ENCODE results near the gene PTHLH. TPM values are rescaled to one million over a fixed set of nuclear protein-coding genes. Genes with fewer than 3 reads are reported as not detected.

Gene PTHLH
- total RNA-seq, 1 experiment from 2014 or later = not detected

DNA sequence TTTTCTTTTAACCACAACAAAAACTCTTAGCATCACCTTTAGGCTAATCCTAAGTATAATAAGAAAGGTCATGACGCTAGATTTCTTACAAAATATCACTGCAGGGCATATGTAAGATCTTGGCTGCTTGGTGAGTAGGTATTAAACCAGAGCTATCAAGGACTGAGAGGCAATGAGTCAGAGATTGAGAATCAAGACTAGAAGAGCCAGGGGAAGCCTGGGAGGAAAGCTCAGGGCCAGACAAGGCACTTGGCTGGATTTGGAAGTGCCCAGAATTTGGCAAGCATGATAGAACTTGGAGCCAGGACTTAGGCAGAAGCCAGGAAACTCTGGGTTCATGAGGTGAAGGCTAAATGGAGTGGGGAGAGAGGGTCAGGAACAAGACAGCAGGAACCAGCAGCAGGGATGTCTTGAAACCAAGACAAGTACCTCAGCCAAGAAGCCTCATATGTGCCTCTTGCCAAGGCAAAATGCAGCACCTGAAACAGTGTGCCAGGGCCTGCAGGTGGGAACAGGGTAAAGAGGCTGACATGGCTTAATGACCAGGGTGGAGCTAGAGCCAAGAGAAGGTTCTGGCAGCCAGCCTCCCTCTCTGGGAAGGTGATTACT is 49.9 kb downstream of the PTHLH start:
- POLR2A ChIA-PET = no interaction called here
- Mint-ChIP-seq H3K36me3 (no peaks in the 10 kb centered on the region), H3K4me1 (peaks cover 16% of the 10 kb centered on the region), H3K27me3 (ENCODE audit: low read depth) (no peaks in the 10 kb centered on the region), H3K4me3 (no peak overlapping the region), H3K9me3 (no peaks in the 10 kb centered on the region), H3K27ac (no peak overlapping the region; the same call in 1 of the 2 replicates)
- DNase-seq (ENCODE audit: low spot score) (no peak), ATAC-seq (no peak)
- CTCF ChIA-PET = no interaction called here
- TF ChIP-seq, protein P1, sequence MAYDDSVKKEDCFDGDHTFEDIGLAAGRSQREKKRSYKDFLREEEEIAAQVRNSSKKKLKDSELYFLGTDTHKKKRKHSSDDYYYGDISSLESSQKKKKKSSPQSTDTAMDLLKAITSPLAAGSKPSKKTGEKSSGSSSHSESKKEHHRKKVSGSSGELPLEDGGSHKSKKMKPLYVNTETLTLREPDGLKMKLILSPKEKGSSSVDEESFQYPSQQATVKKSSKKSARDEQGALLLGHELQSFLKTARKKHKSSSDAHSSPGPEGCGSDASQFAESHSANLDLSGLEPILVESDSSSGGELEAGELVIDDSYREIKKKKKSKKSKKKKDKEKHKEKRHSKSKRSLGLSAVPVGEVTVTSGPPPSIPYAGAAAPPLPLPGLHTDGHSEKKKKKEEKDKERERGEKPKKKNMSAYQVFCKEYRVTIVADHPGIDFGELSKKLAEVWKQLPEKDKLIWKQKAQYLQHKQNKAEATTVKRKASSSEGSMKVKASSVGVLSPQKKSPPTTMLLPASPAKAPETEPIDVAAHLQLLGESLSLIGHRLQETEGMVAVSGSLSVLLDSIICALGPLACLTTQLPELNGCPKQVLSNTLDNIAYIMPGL (CRISPR knock-in tag; IDR thresholded peaks at IDR 0.05) = no peak
- TF ChIP-seq, protein P2, sequence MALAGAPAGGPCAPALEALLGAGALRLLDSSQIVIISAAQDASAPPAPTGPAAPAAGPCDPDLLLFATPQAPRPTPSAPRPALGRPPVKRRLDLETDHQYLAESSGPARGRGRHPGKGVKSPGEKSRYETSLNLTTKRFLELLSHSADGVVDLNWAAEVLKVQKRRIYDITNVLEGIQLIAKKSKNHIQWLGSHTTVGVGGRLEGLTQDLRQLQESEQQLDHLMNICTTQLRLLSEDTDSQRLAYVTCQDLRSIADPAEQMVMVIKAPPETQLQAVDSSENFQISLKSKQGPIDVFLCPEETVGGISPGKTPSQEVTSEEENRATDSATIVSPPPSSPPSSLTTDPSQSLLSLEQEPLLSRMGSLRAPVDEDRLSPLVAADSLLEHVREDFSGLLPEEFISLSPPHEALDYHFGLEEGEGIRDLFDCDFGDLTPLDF (CRISPR knock-in tag; IDR thresholded peaks at IDR 0.05) = no peak
- no peak for TF ChIP-seq ZNF416 (CRISPR knock-in tag; IDR thresholded peaks at IDR 0.05)
- TF ChIP-seq ESRRA (CRISPR knock-in tag; IDR thresholded peaks at IDR 0.05; ENCODE audit: borderline replicate concordance) = no peak
- TF ChIP-seq ATF1 (CRISPR knock-in tag; IDR thresholded peaks at IDR 0.05) = no peak
- TF ChIP-seq, protein P3, sequence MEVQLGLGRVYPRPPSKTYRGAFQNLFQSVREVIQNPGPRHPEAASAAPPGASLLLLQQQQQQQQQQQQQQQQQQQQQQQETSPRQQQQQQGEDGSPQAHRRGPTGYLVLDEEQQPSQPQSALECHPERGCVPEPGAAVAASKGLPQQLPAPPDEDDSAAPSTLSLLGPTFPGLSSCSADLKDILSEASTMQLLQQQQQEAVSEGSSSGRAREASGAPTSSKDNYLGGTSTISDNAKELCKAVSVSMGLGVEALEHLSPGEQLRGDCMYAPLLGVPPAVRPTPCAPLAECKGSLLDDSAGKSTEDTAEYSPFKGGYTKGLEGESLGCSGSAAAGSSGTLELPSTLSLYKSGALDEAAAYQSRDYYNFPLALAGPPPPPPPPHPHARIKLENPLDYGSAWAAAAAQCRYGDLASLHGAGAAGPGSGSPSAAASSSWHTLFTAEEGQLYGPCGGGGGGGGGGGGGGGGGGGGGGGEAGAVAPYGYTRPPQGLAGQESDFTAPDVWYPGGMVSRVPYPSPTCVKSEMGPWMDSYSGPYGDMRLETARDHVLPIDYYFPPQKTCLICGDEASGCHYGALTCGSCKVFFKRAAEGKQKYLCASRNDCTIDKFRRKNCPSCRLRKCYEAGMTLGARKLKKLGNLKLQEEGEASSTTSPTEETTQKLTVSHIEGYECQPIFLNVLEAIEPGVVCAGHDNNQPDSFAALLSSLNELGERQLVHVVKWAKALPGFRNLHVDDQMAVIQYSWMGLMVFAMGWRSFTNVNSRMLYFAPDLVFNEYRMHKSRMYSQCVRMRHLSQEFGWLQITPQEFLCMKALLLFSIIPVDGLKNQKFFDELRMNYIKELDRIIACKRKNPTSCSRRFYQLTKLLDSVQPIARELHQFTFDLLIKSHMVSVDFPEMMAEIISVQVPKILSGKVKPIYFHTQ (CRISPR knock-in tag; IDR thresholded peaks at IDR 0.05) = no peak
- no peak for TF ChIP-seq TEAD4 (CRISPR knock-in tag; IDR thresholded peaks at IDR 0.05)
- TF ChIP-seq ETV6 (CRISPR knock-in tag; IDR thresholded peaks at IDR 0.05) = no peak
- no peak for TF ChIP-seq NFYB (CRISPR knock-in tag; conservative IDR thresholded peaks at IDR 0.05; ENCODE audit: low read depth)
- no peak for TF ChIP-seq ZNF138 (CRISPR knock-in tag; conservative IDR thresholded peaks at IDR 0.05)
- TF ChIP-seq RELA (CRISPR knock-in tag; IDR thresholded peaks at IDR 0.05; ENCODE audit: borderline replicate concordance) = no peak
- TF ChIP-seq, protein P4, sequence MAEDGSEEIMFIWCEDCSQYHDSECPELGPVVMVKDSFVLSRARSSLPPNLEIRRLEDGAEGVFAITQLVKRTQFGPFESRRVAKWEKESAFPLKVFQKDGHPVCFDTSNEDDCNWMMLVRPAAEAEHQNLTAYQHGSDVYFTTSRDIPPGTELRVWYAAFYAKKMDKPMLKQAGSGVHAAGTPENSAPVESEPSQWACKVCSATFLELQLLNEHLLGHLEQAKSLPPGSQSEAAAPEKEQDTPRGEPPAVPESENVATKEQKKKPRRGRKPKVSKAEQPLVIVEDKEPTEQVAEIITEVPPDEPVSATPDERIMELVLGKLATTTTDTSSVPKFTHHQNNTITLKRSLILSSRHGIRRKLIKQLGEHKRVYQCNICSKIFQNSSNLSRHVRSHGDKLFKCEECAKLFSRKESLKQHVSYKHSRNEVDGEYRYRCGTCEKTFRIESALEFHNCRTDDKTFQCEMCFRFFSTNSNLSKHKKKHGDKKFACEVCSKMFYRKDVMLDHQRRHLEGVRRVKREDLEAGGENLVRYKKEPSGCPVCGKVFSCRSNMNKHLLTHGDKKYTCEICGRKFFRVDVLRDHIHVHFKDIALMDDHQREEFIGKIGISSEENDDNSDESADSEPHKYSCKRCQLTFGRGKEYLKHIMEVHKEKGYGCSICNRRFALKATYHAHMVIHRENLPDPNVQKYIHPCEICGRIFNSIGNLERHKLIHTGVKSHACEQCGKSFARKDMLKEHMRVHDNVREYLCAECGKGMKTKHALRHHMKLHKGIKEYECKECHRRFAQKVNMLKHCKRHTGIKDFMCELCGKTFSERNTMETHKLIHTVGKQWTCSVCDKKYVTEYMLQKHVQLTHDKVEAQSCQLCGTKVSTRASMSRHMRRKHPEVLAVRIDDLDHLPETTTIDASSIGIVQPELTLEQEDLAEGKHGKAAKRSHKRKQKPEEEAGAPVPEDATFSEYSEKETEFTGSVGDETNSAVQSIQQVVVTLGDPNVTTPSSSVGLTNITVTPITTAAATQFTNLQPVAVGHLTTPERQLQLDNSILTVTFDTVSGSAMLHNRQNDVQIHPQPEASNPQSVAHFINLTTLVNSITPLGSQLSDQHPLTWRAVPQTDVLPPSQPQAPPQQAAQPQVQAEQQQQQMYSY (CRISPR knock-in tag; IDR thresholded peaks at IDR 0.05) = no peak
- TF ChIP-seq, protein P5, sequence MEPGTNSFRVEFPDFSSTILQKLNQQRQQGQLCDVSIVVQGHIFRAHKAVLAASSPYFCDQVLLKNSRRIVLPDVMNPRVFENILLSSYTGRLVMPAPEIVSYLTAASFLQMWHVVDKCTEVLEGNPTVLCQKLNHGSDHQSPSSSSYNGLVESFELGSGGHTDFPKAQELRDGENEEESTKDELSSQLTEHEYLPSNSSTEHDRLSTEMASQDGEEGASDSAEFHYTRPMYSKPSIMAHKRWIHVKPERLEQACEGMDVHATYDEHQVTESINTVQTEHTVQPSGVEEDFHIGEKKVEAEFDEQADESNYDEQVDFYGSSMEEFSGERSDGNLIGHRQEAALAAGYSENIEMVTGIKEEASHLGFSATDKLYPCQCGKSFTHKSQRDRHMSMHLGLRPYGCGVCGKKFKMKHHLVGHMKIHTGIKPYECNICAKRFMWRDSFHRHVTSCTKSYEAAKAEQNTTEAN (CRISPR knock-in tag; IDR thresholded peaks at IDR 0.05) = no peak
- TF ChIP-seq, protein P6, sequence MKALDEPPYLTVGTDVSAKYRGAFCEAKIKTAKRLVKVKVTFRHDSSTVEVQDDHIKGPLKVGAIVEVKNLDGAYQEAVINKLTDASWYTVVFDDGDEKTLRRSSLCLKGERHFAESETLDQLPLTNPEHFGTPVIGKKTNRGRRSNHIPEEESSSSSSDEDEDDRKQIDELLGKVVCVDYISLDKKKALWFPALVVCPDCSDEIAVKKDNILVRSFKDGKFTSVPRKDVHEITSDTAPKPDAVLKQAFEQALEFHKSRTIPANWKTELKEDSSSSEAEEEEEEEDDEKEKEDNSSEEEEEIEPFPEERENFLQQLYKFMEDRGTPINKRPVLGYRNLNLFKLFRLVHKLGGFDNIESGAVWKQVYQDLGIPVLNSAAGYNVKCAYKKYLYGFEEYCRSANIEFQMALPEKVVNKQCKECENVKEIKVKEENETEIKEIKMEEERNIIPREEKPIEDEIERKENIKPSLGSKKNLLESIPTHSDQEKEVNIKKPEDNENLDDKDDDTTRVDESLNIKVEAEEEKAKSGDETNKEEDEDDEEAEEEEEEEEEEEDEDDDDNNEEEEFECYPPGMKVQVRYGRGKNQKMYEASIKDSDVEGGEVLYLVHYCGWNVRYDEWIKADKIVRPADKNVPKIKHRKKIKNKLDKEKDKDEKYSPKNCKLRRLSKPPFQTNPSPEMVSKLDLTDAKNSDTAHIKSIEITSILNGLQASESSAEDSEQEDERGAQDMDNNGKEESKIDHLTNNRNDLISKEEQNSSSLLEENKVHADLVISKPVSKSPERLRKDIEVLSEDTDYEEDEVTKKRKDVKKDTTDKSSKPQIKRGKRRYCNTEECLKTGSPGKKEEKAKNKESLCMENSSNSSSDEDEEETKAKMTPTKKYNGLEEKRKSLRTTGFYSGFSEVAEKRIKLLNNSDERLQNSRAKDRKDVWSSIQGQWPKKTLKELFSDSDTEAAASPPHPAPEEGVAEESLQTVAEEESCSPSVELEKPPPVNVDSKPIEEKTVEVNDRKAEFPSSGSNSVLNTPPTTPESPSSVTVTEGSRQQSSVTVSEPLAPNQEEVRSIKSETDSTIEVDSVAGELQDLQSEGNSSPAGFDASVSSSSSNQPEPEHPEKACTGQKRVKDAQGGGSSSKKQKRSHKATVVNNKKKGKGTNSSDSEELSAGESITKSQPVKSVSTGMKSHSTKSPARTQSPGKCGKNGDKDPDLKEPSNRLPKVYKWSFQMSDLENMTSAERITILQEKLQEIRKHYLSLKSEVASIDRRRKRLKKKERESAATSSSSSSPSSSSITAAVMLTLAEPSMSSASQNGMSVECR (CRISPR knock-in tag; IDR thresholded peaks at IDR 0.05; ENCODE audit: borderline replicate concordance) = no peak
